K562 (cell line): ENCODE data around the gene ZNF727. TPM values are rescaled to one million over a fixed set of nuclear protein-coding genes. Genes with fewer than 3 reads are reported as not detected.

Experiments
- ATAC-seq: fragments of 200-7000 bp; cut with Tn5 transposase; 3 replicates; pipeline ENCODE4 v1.9.1; 2020; ENCODE audit warnings: moderate library complexity
- BruUV-seq: library from RNA; stranded (reverse); fragments of 400-500 nt; replicated peaks from 2 replicates; lab custom pipeline; 2021; lab: Mats Ljungman, UMichigan
- CTCF ChIA-PET: fragments of 300-600 bp; formaldehyde crosslinking; extraction: SDS; loops from one replicate; lab custom pipeline; 2021; ENCODE audit warnings: low intra/inter-chr PET ratio; lab: Yijun Ruan, JAX
- POLR2A ChIA-PET: fragments of 300-600, 350-650 bp; sonication (Branson Sonifier 250); formaldehyde crosslinking; extraction: SDS; loops from one replicate; lab custom pipeline; 2021; ENCODE audit warnings: antibody characterized with exemption, inconsistent platforms; lab: Yijun Ruan, JAX
- DNase-seq, 4 experiments: peaks; one replicate each; pipeline versions ENCODE4 v3.0.0 to v3.0.0-alpha.2; 2011 to 2018; ENCODE audit warnings: low spot score in 3 of 4, mixed read lengths in 3 of 4; ENCODE audit errors: extremely low read depth in 1 of 4
- FAIRE-seq: peaks from 2 replicates; lab custom pipeline; 2011; peaks lifted over from hg19 to GRCh38; lab: Jason Lieb, UNC
- H2AFZ ChIP-seq: 2 replicates; pipeline ENCODE4 v1.6.0; 2011; ENCODE audit warnings: low read depth, low read length, control low read depth, inconsistent platforms
- H3K27ac ChIP-seq: fragments of 200-600 bp; 3 replicates; pipeline ENCODE4 v1.8.0; 2011; ENCODE audit warnings: low read depth, mild to moderate bottlenecking, control low read depth, inconsistent platforms, low read length, moderate library complexity, mixed read lengths; ENCODE audit errors: extremely low read depth
- H3K27me3 ChIP-seq, 2 experiments: fragments of 300-600 bp in 1 of 2; 2 replicates in 1 of 2; 3 replicates in 1 of 2; pipeline versions ENCODE4 v1.6.0 to v1.8.0; 2011; ENCODE audit warnings: inconsistent platforms in 2 of 2, low read length in 2 of 2, mild to moderate bottlenecking in 1 of 2, mixed read lengths in 1 of 2, moderate library complexity in 1 of 2; ENCODE audit not compliant: control insufficient read depth in 2 of 2, insufficient read depth in 2 of 2
- H3K36me3 ChIP-seq: fragments of 300-600 bp; 3 replicates; pipeline ENCODE4 v1.8.0; 2011; ENCODE audit warnings: mild to moderate bottlenecking, low read length, inconsistent platforms; ENCODE audit not compliant: control insufficient read depth, insufficient read depth
- H3K4me1 ChIP-seq, 2 experiments: fragments of 200-600 bp in 1 of 2; replicated peaks in 1 of 2; 2 replicates in 1 of 2; 3 replicates in 1 of 2; pipeline versions ENCODE4 v1.5.1 to v1.8.0; 2011; ENCODE audit warnings: inconsistent platforms in 2 of 2, low read length in 2 of 2, mild to moderate bottlenecking in 1 of 2, mixed read lengths in 1 of 2, moderate library complexity in 1 of 2; ENCODE audit not compliant: control insufficient read depth in 2 of 2, insufficient read depth in 2 of 2
- H3K4me2 ChIP-seq: 2 replicates; pipeline ENCODE4 v1.6.1; 2011; ENCODE audit warnings: low read length, control low read depth, inconsistent platforms, mixed read lengths; ENCODE audit not compliant: insufficient read depth
- H3K4me3 ChIP-seq: fragments of 200-600 bp; sonication (generic), shearing (Covaris generic); 2 replicates; pipeline ENCODE4 v1.5.1; 2016; ENCODE audit warnings: control low read depth, inconsistent platforms
- H3K79me2 ChIP-seq: fragments of 200-600 bp; 3 replicates; pipeline ENCODE4 v1.8.0; 2011; ENCODE audit warnings: low read length, inconsistent platforms; ENCODE audit not compliant: control insufficient read depth, insufficient read depth
- H3K9ac ChIP-seq, 2 experiments: 2 replicates each; pipeline versions ENCODE4 v1.6.0 to v1.6.1; 2011; ENCODE audit warnings: low read depth in 2 of 2, low read length in 2 of 2, control low read depth in 1 of 2, inconsistent platforms in 1 of 2, mild to moderate bottlenecking in 1 of 2, mixed read lengths in 1 of 2; ENCODE audit not compliant: insufficient read depth in 1 of 2
- H3K9me1 ChIP-seq: one replicate; pipeline ENCODE4 v1.6.0; 2011; ENCODE audit warnings: inconsistent platforms, mild to moderate bottlenecking, low read length, moderate library complexity; ENCODE audit not compliant: control insufficient read depth, insufficient read depth
- H3K9me3 ChIP-seq: replicated peaks from 2 replicates; pipeline ENCODE4 v1.5.1; 2011; ENCODE audit warnings: low read depth, low read length, inconsistent platforms; ENCODE audit not compliant: control insufficient read depth, insufficient read depth
- H4K20me1 ChIP-seq: replicated peaks from 2 replicates; pipeline ENCODE4 v1.6.1; 2011; ENCODE audit warnings: low read length, inconsistent platforms, mixed read lengths; ENCODE audit not compliant: control insufficient read depth, insufficient read depth
- ELK3 ChIP-seq: fragments of 450-650 bp; formaldehyde crosslinking; IDR thresholded peaks from 2 replicates; pipeline ENCODE4 v1.4.0; 2020; ENCODE audit warnings: mild to moderate bottlenecking
- HDAC3 ChIP-seq: fragments of 450-650 bp; IDR thresholded peaks from 2 replicates; pipeline ENCODE4 v1.6.1; 2018; ENCODE audit warnings: borderline replicate concordance, mild to moderate bottlenecking, moderate library complexity; ENCODE audit not compliant: partially characterized antibody
- HIVEP1 ChIP-seq: fragments of 250-450 bp; sonication (Bioruptor Pico); IDR thresholded peaks from 2 replicates; pipeline ENCODE4 v1.4.0; 2020; ENCODE audit warnings: mild to moderate bottlenecking
- RCOR1 ChIP-seq, 2 experiments: IDR thresholded peaks; 2 replicates each; pipeline ENCODE4 v1.6.1; 2012; ENCODE audit warnings: low read depth in 2 of 2, low read length in 2 of 2, borderline replicate concordance in 1 of 2, improper control_type of control experiment in 1 of 2
- SRSF7 ChIP-seq: fragments of 200-400 bp; formaldehyde crosslinking; optimal IDR thresholded peaks from 2 replicates; pipeline ENCODE3; 2017; ENCODE audit warnings: mild to moderate bottlenecking, low read depth, low read length
- TCFL5 ChIP-seq: fragments of 250-450 bp; sonication (Bioruptor Pico); conservative IDR thresholded peaks from 2 replicates; pipeline ENCODE4 v1.6.1; 2021; ENCODE audit warnings: mild to moderate bottlenecking, moderate library complexity, matching md5 sums
- WGBS: fragments of 100-300 bp; shearing (Covaris generic); methylation state at CpG from one replicate; pipeline ENCODE4 v1.1.6; 2016; ENCODE audit warnings: low coverage, mixed read lengths; ENCODE audit not compliant: insufficient coverage; ENCODE audit errors: missing lambda C conversion rate; 5-methylcytosine and 5-hydroxymethylcytosine counted together
- in situ Hi-C: fragments of 300-500 bp; cut with MboI; formaldehyde crosslinking; loops from 4 replicates; pipeline ENCODE4 v1.15.0; 2018; ENCODE audit warnings: inconsistent platforms, mixed read lengths
- intact Hi-C: fragments of 100-400 bp; cut with micrococcal nuclease; formaldehyde crosslinking; loops from 2 replicates; pipeline ENCODE4 v1.14.2; 2022
- polyA plus RNA-seq, 8 experiments: library from polyadenylated mRNA; depleted of rRNA in 4 of 8; stranded (reverse) in 5 of 8; unstranded in 3 of 8; fragments of >200 nt; fragmentation: Nextera tagmentation in 2 of 8; fragmentation: Illumina TruSeq in 1 of 8; extraction: Ambion mirVana in 2 of 8; extraction: Trizol in 1 of 8; gene quantifications; 2 replicates each; pipeline versions ENCODE4 v1.2.1 to v1.2.3, GENCODE V29; 2011 to 2014; ENCODE audit warnings: inconsistent platforms in 1 of 8, missing spikeins in 1 of 8
- total RNA-seq, 7 experiments: library from RNA; depleted of rRNA in 6 of 7; stranded (reverse); fragments of >200 nt in 6 of 7; fragmentation: Illumina TruSeq in 2 of 7; extraction: Trizol in 2 of 7; gene quantifications; 2 replicates each; pipeline versions ENCODE4 v1.2.1 to v1.2.3, GENCODE V29; 2011 to 2021; ENCODE audit warnings: low replicate concordance in 1 of 7

Gene ZNF727
- total and polyA plus RNA-seq, 9 of the 15 experiments (the other 6 are each of a cell fraction or from before 2014, with no cell fraction given), result not detected

- Histone ChIP-seq H3K27me3 (no peaks in the 10 kb centered on the region), H3K27ac (no peak within 1 kb of the TSS), H3K9me1 (no peaks in the 10 kb centered on the region), H3K36me3 (no peaks in the 10 kb centered on the region), H3K9ac (no peak within 1 kb of the TSS), H3K4me1 (no peaks in the 10 kb centered on the region), H2AFZ (no peak within 1 kb of the TSS), H3K79me2 (no peaks in the 10 kb centered on the region), H3K4me3 (no peak within 1 kb of the TSS), H3K9me3 (no peaks in the 10 kb centered on the region), H3K4me2 (no peak within 1 kb of the TSS), H4K20me1 (no peaks in the 10 kb centered on the region)
- 2% methylated on average over 10 of the region's 10 CpGs for WGBS
- ATAC-seq (no peak), DNase-seq (peak in 1 of 4 experiments; percentile 9), FAIRE-seq (no peak)
- CTCF ChIA-PET, result no interaction called here
- in situ Hi-C loops (no loop called here), intact Hi-C loops (no loop called here)
- POLR2A ChIA-PET, result no interaction called here
- BruUV-seq, result no TSS peak
- TF ChIP-seq HIVEP1 (CRISPR knock-in tag) (no peak), HDAC3 (no peak), RCOR1 (IDR thresholded peaks at IDR 0.05; ENCODE audit: borderline replicate concordance in 1 of 2, low read depth in 2 of 2, low read length in 2 of 2) (no peak), TCFL5 (no peak), SRSF7 (no peak), ELK3 (no peak)
Observed at GRCh38 chr7:63998549-63998948, 46.7 kb upstream of the ZNF727 start, which contains the start of gene ZNF722. TSS of gene ZNF722 (plus strand) at chr7:63998849. CDS start at chr7:63998962, 113 bp downstream.
